ENCODE results near the gene COL26A1. TPM values are rescaled to one million over a fixed set of nuclear protein-coding genes. Genes with fewer than 3 reads are reported as not detected.

COL26A1 gene
- polyA plus RNA-seq, 1 donor from 2014 or later = 36.6 TPM

GRCh38 chr7:101537205-101537604, 174.5 kb downstream of the COL26A1 start:
- TF ChIP-seq EZH2 (IDR thresholded peaks at IDR 0.05; ENCODE audit: borderline replicate concordance, insufficient read depth, low read length, poor library complexity, severe bottlenecking) (no peak), RAD21 (conservative IDR thresholded peaks at IDR 0.05) (no peak), SMC3 (conservative IDR thresholded peaks at IDR 0.05; ENCODE audit: poor library complexity) (no peak), EP300 (conservative IDR thresholded peaks at IDR 0.05; ENCODE audit: poor library complexity, severe bottlenecking) (no peak), POLR2AphosphoS5 (IDR thresholded peaks at IDR 0.05) (no peak), TAF1 (IDR thresholded peaks at IDR 0.05; ENCODE audit: low read depth) (no peak), MXI1 (conservative IDR thresholded peaks at IDR 0.05; ENCODE audit: poor library complexity, severe bottlenecking) (no peak)
- TF ChIP-seq, protein P1, sequence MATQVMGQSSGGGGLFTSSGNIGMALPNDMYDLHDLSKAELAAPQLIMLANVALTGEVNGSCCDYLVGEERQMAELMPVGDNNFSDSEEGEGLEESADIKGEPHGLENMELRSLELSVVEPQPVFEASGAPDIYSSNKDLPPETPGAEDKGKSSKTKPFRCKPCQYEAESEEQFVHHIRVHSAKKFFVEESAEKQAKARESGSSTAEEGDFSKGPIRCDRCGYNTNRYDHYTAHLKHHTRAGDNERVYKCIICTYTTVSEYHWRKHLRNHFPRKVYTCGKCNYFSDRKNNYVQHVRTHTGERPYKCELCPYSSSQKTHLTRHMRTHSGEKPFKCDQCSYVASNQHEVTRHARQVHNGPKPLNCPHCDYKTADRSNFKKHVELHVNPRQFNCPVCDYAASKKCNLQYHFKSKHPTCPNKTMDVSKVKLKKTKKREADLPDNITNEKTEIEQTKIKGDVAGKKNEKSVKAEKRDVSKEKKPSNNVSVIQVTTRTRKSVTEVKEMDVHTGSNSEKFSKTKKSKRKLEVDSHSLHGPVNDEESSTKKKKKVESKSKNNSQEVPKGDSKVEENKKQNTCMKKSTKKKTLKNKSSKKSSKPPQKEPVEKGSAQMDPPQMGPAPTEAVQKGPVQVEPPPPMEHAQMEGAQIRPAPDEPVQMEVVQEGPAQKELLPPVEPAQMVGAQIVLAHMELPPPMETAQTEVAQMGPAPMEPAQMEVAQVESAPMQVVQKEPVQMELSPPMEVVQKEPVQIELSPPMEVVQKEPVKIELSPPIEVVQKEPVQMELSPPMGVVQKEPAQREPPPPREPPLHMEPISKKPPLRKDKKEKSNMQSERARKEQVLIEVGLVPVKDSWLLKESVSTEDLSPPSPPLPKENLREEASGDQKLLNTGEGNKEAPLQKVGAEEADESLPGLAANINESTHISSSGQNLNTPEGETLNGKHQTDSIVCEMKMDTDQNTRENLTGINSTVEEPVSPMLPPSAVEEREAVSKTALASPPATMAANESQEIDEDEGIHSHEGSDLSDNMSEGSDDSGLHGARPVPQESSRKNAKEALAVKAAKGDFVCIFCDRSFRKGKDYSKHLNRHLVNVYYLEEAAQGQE (IDR thresholded peaks at IDR 0.05; ENCODE audit: borderline replicate concordance) = no peak
- TF ChIP-seq, protein P2, sequence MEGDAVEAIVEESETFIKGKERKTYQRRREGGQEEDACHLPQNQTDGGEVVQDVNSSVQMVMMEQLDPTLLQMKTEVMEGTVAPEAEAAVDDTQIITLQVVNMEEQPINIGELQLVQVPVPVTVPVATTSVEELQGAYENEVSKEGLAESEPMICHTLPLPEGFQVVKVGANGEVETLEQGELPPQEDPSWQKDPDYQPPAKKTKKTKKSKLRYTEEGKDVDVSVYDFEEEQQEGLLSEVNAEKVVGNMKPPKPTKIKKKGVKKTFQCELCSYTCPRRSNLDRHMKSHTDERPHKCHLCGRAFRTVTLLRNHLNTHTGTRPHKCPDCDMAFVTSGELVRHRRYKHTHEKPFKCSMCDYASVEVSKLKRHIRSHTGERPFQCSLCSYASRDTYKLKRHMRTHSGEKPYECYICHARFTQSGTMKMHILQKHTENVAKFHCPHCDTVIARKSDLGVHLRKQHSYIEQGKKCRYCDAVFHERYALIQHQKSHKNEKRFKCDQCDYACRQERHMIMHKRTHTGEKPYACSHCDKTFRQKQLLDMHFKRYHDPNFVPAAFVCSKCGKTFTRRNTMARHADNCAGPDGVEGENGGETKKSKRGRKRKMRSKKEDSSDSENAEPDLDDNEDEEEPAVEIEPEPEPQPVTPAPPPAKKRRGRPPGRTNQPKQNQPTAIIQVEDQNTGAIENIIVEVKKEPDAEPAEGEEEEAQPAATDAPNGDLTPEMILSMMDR (IDR thresholded peaks at IDR 0.05; ENCODE audit: poor library complexity, severe bottlenecking) = no peak
- Histone ChIP-seq H2AFZ (ENCODE audit: low read depth, low read length) (no peak overlapping the region), H3K4me3 (ENCODE audit: low read length) (no peak overlapping the region), H3K36me3 (ENCODE audit: insufficient read depth, low read length) (no peaks in the 10 kb centered on the region), H3K9ac (ENCODE audit: low read length) (no peak overlapping the region), H3K4me2 (ENCODE audit: low read length) (no peak overlapping the region), H3K9me3 (ENCODE audit: low read length) (no peaks in the 10 kb centered on the region), H3K27ac (ENCODE audit: low read length) (no peak overlapping the region), H3F3A (ENCODE audit: insufficient read depth, low read length, poor library complexity, severe bottlenecking) (no peaks in the 10 kb centered on the region), H4K20me1 (ENCODE audit: insufficient read depth) (no peaks in the 10 kb centered on the region), H3K27me3 (ENCODE audit: insufficient read depth, low read depth, low read length) (no peaks in the 10 kb centered on the region), H3K79me2 (replicated peaks; ENCODE audit: insufficient read depth, low read length) (no peaks in the 10 kb centered on the region), H3K9me2 (ENCODE audit: insufficient read depth, low read length) (no peaks in the 10 kb centered on the region)

DNA sequence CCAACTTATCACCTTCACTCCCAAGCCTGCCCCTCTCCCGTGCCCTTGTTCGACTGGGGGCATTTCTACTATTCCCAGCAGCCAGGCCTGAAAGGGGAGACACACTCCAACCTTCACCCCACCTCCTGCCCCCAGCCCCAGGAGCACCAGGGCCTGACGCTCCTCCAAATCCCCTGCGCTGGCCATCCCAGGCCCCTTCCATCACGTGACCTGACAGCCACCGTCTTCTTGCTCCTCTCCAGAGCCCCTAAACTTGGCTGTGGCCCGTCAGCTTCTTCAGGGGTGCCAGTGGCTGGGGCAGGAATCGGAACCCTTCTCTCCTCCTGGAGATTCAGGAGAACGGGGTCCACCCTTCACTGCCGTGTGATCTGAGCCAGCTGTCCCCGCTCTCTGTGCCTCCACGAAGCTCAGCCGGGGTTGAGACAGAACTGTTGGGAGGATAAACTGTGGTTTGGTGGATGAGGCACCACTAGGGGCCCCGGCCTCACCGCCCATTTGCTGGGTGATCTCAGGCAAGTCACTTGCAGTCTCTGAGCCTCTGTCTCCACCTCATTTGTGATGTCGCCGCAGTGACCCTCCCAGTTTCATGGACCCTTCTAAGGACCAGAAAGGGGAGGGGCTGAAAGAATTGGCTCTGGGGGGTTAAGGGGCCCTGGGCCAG, 175.4 kb downstream of the COL26A1 start:
- no peaks in the 10 kb centered on the region for H3K79me2 ChIP-seq (replicated peaks; ENCODE audit: insufficient read depth, low read length)
- no peak overlapping the region for H2AFZ ChIP-seq (ENCODE audit: low read depth, low read length)
- no peaks in the 10 kb centered on the region for H3F3A ChIP-seq (ENCODE audit: insufficient read depth, low read length, poor library complexity, severe bottlenecking)
- H3K27ac ChIP-seq (ENCODE audit: low read length) = no peak overlapping the region
- no peak overlapping the region for H3K4me2 ChIP-seq (ENCODE audit: low read length)
- H3K4me3 ChIP-seq (ENCODE audit: low read length) = no peak overlapping the region
- TF ChIP-seq EZH2 (IDR thresholded peaks at IDR 0.05; ENCODE audit: borderline replicate concordance, insufficient read depth, low read length, poor library complexity, severe bottlenecking) (no peak), TAF1 (IDR thresholded peaks at IDR 0.05; ENCODE audit: low read depth) (no peak)
- TF ChIP-seq, protein P1 (IDR thresholded peaks at IDR 0.05; ENCODE audit: borderline replicate concordance) = no peak
- no peaks in the 10 kb centered on the region for H3K27me3 ChIP-seq (ENCODE audit: insufficient read depth, low read depth, low read length)
- H3K9me3 ChIP-seq (ENCODE audit: low read length) = no peaks in the 10 kb centered on the region
- no peaks in the 10 kb centered on the region for H4K20me1 ChIP-seq (ENCODE audit: insufficient read depth)
- no peaks in the 10 kb centered on the region for H3K9me2 ChIP-seq (ENCODE audit: insufficient read depth, low read length)
- no peak overlapping the region for H3K9ac ChIP-seq (ENCODE audit: low read length)
- H3K36me3 ChIP-seq (ENCODE audit: insufficient read depth, low read length) = no peaks in the 10 kb centered on the region

Data from neural cell (in vitro differentiated cells).